ENCODE measurements around the gene TRAF5.

- TF ChIP-seq CTCF (IDR thresholded peaks at IDR 0.05), result no peak
- no peak for TF ChIP-seq POLR2A (IDR thresholded peaks at IDR 0.05)
Observed at GRCh38 chr1:211386921-211387320, 60.3 kb downstream of the TRAF5 start.
